GM21717 (cell line): ENCODE measurements around the gene TSPEAR.
"Not testable (repeated sequence)": the region's sequence is repeated elsewhere in the genome, so short reads cannot be mapped to it uniquely, and the experiment has no call there.

Source experiments
- ATAC-seq: cut with Tn5 transposase; IDR thresholded peaks from one replicate; pipeline ENCODE4 v1.9.1; 2021; ENCODE audit warnings: mild to moderate bottlenecking, moderate library complexity; ENCODE audit not compliant: unreplicated experiment

The TSPEAR gene

GRCh38 chr21:44575307-44576024, 135.9 kb downstream of the TSPEAR start:
- no peak for ATAC-seq

- no peak for ATAC-seq
Observed at GRCh38 chr21:44574457-44575306, 136.7 kb downstream of the TSPEAR start.

GRCh38 chr21:44573630-44574456, 137.5 kb downstream of the TSPEAR start, which contains the start of gene KRTAP10-4:
Gene KRTAP10-4 (plus strand): TSS chr21:44573729. CDS start chr21:44573759, 30 bp downstream.
- not testable (repeated sequence) for ATAC-seq

GRCh38 chr21:44572959-44573583, 138.3 kb downstream of the TSPEAR start:
- ATAC-seq = no peak

GRCh38 chr21:44571844-44572782, 139.3 kb downstream of the TSPEAR start:
- ATAC-seq = no peak

GRCh38 chr21:44571296-44571695, 140.1 kb downstream of the TSPEAR start:
- ATAC-seq = no peak

- ATAC-seq = no peak
Observed at GRCh38 chr21:44569861-44570517, 141.4 kb downstream of the TSPEAR start.

- ATAC-seq = no peak
Observed at GRCh38 chr21:44568667-44569556, 142.5 kb downstream of the TSPEAR start.

GRCh38 chr21:44568261-44568660, 143.1 kb downstream of the TSPEAR start:
- ATAC-seq = no peak

- ATAC-seq = no peak
Observed at GRCh38 chr21:44567481-44568171, 143.7 kb downstream of the TSPEAR start.

- ATAC-seq = no peak
Observed at GRCh38 chr21:44566403-44566802, 145.0 kb downstream of the TSPEAR start.

GRCh38 chr21:44564886-44565598, 146.3 kb downstream of the TSPEAR start:
- no peak for ATAC-seq

- ATAC-seq = no peak
Observed at GRCh38 chr21:44564099-44564498, 147.3 kb downstream of the TSPEAR start.

- ATAC-seq = no peak
Observed at GRCh38 chr21:44558695-44559094, 152.7 kb downstream of the TSPEAR start, which contains the start of gene KRTAP10-3. Gene KRTAP10-3 (minus strand): TSS chr21:44558795. CDS start chr21:44558715, 80 bp downstream.

- not testable (repeated sequence) for ATAC-seq
Observed at GRCh38 chr21:44558329-44558675, 153.1 kb downstream of the TSPEAR start.

- no peak for ATAC-seq
Observed at GRCh38 chr21:44557491-44558328, 153.7 kb downstream of the TSPEAR start.
